GM12891 (cell line): ENCODE results near the gene SAMD4B.

Source experiments
- DNase-seq: peaks from one replicate; pipeline ENCODE4 v3.0.0; 2011; ENCODE audit warnings: low spot score; ENCODE audit not compliant: insufficient read length
- FAIRE-seq: peaks from 2 replicates; lab custom pipeline; 2011; peaks lifted over from hg19 to GRCh38; lab: Jason Lieb, UNC
- PAX5 ChIP-seq: IDR thresholded peaks from 2 replicates; pipeline ENCODE4 v1.6.1; 2011; ENCODE audit warnings: low read length, moderate library complexity, mild to moderate bottlenecking; ENCODE audit not compliant: insufficient read depth, severe bottlenecking
- POLR2A ChIP-seq: IDR thresholded peaks from 2 replicates; pipeline ENCODE4 v1.6.1; 2011; ENCODE audit warnings: low read depth, low read length, control low read depth
- POLR2AphosphoS5 ChIP-seq: IDR thresholded peaks from 2 replicates; pipeline ENCODE4 v1.6.1; 2011; ENCODE audit warnings: low read depth, low read length, control low read depth
- POU2F2 ChIP-seq: IDR thresholded peaks from 2 replicates; pipeline ENCODE4 v1.6.1; 2011; ENCODE audit warnings: low read depth, mild to moderate bottlenecking, control low read depth, low read length, moderate library complexity
- SPI1 ChIP-seq: IDR thresholded peaks from 2 replicates; pipeline ENCODE4 v1.6.1; 2011; ENCODE audit warnings: low read depth, low read length, control low read depth
- TAF1 ChIP-seq: IDR thresholded peaks from 2 replicates; pipeline ENCODE4 v1.6.1; 2011; ENCODE audit warnings: low read depth, low read length, control low read depth

The SAMD4B gene

GRCh38 chr19:39360599-39360998, 18.4 kb downstream of the SAMD4B start:
- no peak for FAIRE-seq
- TF ChIP-seq SPI1, result no peak
- TF ChIP-seq TAF1, result no peak
- TF ChIP-seq POU2F2, result no peak
- no peak for TF ChIP-seq POLR2AphosphoS5
- TF ChIP-seq POLR2A, result no peak
- no peak for TF ChIP-seq PAX5
- DNase-seq, result no peak

GRCh38 chr19:39362682-39363657, 20.7 kb downstream of the SAMD4B start:
- TF ChIP-seq POLR2A (no peak), TAF1 (no peak)
- DNase-seq (no peak), FAIRE-seq (no peak)

GRCh38 chr19:39363901-39364457, 21.8 kb downstream of the SAMD4B start:
- no peak for TF ChIP-seq PAX5
- TF ChIP-seq POLR2AphosphoS5, result no peak
- TF ChIP-seq POU2F2, result no peak
- no peak for TF ChIP-seq SPI1
- TF ChIP-seq POLR2A, result no peak
- no peak for TF ChIP-seq TAF1
- FAIRE-seq (no peak), DNase-seq (no peak)

- no peak for DNase-seq
- TF ChIP-seq POLR2AphosphoS5 (no peak), SPI1 (no peak), POLR2A (no peak), PAX5 (no peak), TAF1 (no peak), POU2F2 (no peak)
- FAIRE-seq, result no peak
Observed at GRCh38 chr19:39365531-39365930, 23.3 kb downstream of the SAMD4B start.

GRCh38 chr19:39369200-39369599, 27.0 kb downstream of the SAMD4B start:
- TF ChIP-seq TAF1, result no peak
- TF ChIP-seq SPI1, result no peak
- TF ChIP-seq POU2F2, result no peak
- no peak for TF ChIP-seq POLR2AphosphoS5
- TF ChIP-seq PAX5, result no peak
- TF ChIP-seq POLR2A, result no peak
- FAIRE-seq (no peak), DNase-seq (no peak)

DNA sequence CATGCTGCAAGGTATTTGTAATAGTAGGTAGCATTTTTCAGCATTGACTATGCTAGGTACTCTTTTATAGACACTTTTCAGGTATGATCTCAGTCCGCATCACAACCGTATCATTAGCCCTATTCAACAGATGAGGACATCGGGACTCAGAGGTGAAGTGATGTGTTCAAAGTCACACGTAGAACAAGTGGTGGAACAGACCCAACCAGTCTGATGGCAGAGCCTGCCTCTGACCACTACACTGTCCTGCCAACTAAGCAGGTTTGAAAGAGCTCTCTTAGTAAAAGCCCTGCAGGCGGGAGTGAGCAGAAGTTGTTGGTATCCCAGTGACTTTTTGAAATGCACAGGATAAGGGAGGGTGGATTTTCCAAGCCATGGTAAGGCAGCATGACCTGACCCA, 28.5 kb downstream of the SAMD4B start:
- no peak for FAIRE-seq
- no peak for TF ChIP-seq PAX5
- TF ChIP-seq POU2F2, result no peak
- TF ChIP-seq POLR2A, result no peak
- TF ChIP-seq TAF1, result no peak
- no peak for TF ChIP-seq POLR2AphosphoS5
- TF ChIP-seq SPI1, result no peak

DNA sequence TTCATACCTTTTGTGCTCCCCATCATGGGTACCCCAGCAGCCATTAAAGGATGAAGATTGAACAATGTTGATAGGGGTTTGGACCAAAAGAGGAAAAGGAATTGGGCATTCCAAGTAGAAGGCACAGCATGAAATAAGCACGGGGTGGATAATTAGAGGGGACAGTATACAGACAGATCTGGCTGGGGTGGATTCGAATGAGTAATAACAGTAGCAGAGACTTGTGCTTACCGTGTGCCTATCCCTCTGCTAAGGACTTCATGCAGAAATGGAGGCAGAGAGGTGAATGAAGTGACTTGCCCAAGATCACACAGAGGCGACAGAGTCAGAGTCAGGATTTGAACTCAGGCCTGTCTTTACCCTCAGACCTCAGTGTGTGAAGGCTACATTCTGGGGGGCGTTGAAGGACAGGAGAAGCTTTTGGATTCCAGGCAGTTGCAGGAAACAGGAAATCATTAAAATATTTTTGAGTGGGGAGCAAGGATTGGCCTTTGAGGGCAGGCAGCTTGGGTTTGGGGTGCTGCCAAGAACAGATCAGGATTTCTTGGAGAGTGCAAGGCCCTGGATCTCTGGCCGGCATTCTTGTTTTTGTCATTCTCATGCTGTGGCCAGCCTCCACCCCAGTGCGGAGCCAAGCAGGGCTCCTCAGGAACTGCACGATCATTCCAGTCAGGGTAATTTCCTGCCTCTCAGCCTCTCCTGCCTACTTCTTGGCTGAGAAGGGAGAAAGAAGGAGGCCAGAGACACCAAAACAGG, 30.0 kb downstream of the SAMD4B start:
- TF ChIP-seq PAX5 (no peak), POLR2A (no peak), POLR2AphosphoS5 (no peak), TAF1 (no peak)
- DNase-seq (no peak), FAIRE-seq (no peak)

More for the DNA sequence above, 28.5 kb downstream of the SAMD4B start:
- DNase-seq, result no peak

- DNase-seq (no peak), FAIRE-seq (no peak)
- TF ChIP-seq TAF1 (no peak), PAX5 (no peak), POLR2A (no peak), SPI1 (no peak), POU2F2 (no peak), POLR2AphosphoS5 (no peak)
Observed at GRCh38 chr19:39372941-39373340, 30.7 kb downstream of the SAMD4B start.

DNA sequence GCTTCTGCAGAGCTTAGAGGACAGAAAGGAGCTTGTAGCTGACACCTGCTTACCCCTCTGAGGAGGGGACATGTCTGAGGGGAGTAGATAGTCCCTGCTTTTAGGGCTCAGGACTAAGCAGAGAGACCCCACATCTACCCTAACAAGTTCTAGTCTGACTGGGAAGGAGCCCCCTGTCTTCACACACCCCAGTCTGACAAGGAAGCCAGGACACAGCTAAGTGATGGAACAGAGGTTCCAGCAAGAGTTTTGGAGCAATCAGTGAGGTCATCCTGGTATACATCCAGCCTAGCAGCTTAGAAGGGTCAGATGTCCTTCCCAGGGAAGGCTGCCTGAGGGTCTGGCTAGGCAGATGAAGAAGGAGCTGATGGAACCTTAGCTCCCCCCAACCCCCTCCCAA, 33.7 kb downstream of the SAMD4B start:
- FAIRE-seq (no peak), DNase-seq (no peak)
- no peak for TF ChIP-seq PAX5
- TF ChIP-seq SPI1, result no peak
- TF ChIP-seq POLR2A, result no peak
- TF ChIP-seq POLR2AphosphoS5, result no peak
- no peak for TF ChIP-seq POU2F2
- no peak for TF ChIP-seq TAF1
